ENCODE measurements around the gene LNX1.
"Not testable (repeated sequence)": the region's sequence is repeated elsewhere in the genome, so short reads cannot be mapped to it uniquely, and the experiment has no call there.

GRCh38 chr4:53466576-53466975, 124.7 kb downstream of the LNX1 start:
- not testable (repeated sequence) for TF ChIP-seq CTCF (conservative IDR thresholded peaks at IDR 0.05; ENCODE audit: low read length); EZH2phosphoT487 (IDR thresholded peaks at IDR 0.05; ENCODE audit: borderline replicate concordance, low read depth, low read length)

Data from OCI-LY7 (cell line).